Ovary (tissue), 3 donors: ENCODE measurements around the gene CDC20B.

Source experiments
- EP300 ChIP-seq: sonication (generic); formaldehyde crosslinking; IDR thresholded peaks from one replicate; pipeline ENCODE4 v1.6.1; 2017; ENCODE audit warnings: antibody characterized with exemption
- POLR2A ChIP-seq: fragments of 450-650 bp; IDR thresholded peaks from one replicate; pipeline ENCODE4 v1.6.1; 2017; ENCODE audit warnings: antibody characterized with exemption, mild to moderate bottlenecking, moderate library complexity
- TF ChIP-seq, protein P1 (sequence below), 3 donors: fragments of 450-650 bp in 2 of 3; fragments of 200-600 bp in 1 of 3; IDR thresholded peaks; one replicate each; pipeline versions ENCODE4 v1.5.1 to v1.8.0; 2016 to 2022; ENCODE audit warnings: antibody characterized with exemption in 3 of 3, mild to moderate bottlenecking in 1 of 3
- donor health status: DM: no; HTN: no; CAD: no.

DNA sequence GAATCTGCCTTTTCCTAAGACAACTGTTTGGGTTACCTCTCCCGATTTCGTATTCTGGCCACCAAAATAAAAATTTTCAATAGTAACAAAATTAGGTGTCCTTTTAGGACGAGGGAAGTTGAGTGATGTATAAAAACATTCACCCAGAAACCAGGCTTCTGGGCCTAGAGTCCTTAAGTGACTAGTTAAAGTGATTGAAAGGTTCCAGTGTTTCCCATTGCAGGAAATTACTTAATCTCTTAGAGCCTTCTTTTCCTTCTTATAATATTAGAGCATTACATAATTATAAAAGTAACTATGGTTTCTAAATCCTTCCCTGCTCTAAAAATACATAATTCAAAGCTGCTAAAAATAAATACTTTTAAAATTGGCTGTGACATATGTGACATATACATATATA, 46.8 kb upstream of the CDC20B start:
- TF ChIP-seq POLR2A (no peak), EP300 (no peak)
- TF ChIP-seq, protein P1, sequence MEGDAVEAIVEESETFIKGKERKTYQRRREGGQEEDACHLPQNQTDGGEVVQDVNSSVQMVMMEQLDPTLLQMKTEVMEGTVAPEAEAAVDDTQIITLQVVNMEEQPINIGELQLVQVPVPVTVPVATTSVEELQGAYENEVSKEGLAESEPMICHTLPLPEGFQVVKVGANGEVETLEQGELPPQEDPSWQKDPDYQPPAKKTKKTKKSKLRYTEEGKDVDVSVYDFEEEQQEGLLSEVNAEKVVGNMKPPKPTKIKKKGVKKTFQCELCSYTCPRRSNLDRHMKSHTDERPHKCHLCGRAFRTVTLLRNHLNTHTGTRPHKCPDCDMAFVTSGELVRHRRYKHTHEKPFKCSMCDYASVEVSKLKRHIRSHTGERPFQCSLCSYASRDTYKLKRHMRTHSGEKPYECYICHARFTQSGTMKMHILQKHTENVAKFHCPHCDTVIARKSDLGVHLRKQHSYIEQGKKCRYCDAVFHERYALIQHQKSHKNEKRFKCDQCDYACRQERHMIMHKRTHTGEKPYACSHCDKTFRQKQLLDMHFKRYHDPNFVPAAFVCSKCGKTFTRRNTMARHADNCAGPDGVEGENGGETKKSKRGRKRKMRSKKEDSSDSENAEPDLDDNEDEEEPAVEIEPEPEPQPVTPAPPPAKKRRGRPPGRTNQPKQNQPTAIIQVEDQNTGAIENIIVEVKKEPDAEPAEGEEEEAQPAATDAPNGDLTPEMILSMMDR (IDR thresholded peaks at IDR 0.05): no peak
